Ecto neural progenitor cell (in vitro differentiated cells): Measurements from ENCODE around the gene ALG14.
"Not testable (repeated sequence)": the region's sequence is repeated elsewhere in the genome, so short reads cannot be mapped to it uniquely, and the experiment has no call there.

Source experiments
- DNase-seq: peaks from one replicate; pipeline ENCODE4 v3.0.0-alpha.2; 2018; ENCODE audit warnings: low spot score

ALG14 gene

DNA sequence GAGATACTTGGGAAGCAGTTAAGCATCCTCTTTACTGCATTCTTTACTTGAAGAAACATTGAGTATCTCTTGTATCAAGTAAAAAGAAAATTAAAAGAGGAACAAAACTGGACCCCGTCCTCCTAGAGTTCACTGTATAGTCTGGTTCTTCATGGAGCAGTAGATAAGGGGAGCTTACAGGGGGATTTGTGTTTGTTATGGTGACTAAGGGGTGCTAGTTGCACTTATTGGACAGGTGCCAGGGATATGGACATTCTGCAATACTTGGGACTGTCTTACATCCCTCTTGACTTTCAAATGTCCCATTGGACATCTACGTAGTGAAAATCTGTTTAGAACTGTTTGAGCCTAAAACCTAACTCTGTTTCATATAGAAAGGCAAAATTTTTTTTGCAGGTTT, 67.2 kb downstream of the ALG14 start:
- DNase-seq: no peak

DNA sequence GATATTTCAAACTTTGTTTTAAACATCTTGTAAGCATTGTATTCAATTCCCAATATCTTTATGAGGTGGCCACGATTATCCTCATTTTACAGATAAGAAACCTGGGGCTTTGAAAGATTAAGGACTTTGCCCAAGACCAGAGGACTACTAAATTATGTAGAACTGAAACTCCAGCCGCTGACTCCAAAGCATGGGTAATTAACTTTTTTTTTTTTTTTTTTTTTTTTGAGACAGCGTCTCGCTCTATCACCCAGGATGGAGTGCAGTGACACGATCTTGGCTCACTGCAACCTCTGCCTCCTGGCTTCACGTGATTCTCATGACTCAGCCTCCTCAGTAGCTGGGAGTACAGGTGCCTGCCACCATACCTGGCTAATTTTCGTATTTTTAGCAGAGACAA, 68.7 kb downstream of the ALG14 start:
- DNase-seq: no peak

- DNase-seq: no peak
Observed at GRCh38 chr1:95003433-95003738, 69.4 kb downstream of the ALG14 start.

DNA sequence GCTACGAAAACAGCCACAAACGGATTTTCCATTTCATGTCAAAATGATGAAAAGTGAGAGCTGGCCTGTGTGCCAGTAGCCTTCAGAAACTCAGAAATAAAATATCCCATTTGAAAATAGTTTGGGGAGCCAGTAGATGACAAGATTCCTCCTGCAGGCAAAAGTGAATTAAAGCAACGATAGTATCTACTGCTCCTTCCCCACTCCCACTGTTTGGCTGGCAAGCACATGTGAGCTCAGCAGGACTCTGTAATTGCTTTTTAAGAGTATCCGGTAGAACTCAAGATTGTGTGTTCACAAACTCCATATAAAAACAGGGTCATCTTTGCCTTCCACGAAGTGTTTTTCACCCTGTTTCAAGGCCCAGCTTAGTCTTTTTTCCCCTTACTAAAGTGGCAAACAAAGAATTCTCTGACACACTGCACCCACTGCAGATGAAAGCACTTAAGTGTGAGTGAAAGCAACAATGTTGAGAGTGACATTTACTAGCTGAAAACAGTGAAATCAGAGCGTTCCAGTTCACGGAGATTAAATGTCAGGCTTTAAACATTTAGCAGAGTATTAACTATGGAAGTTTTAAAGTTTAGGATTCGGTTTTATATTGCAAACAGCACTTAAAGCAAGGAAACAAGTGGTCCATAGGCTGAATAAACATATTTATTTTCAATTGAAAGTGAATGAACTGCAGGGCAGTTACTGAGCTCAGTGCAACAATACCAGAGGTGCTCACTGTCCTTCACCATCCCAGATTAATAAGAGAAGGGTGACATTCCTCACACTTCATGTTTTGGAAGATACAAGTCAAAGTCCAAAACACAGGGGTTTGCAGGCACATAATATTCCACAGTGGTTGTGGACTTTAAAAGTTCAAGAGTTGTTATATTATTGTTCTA, 70.0 kb downstream of the ALG14 start:
- DNase-seq: no peak

DNA sequence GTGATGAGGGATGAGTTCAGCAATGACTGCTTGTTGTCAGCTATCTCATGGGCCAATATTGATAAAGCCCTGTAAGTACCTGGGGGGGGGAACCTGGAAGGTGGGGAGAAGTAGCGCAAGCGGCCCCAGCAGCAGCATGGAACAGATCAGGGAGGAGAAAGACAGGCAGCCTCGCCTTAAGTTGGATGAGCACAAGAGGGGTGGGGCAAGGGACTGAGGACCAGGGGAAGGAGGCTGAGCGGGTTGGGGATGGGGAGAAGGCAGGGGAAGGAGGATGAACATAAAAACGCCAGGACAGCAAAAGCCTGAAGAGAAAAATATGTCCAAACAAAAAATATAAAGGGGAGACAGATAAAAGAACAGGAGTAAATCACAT, 70.6 kb downstream of the ALG14 start:
- no peak for DNase-seq

DNA sequence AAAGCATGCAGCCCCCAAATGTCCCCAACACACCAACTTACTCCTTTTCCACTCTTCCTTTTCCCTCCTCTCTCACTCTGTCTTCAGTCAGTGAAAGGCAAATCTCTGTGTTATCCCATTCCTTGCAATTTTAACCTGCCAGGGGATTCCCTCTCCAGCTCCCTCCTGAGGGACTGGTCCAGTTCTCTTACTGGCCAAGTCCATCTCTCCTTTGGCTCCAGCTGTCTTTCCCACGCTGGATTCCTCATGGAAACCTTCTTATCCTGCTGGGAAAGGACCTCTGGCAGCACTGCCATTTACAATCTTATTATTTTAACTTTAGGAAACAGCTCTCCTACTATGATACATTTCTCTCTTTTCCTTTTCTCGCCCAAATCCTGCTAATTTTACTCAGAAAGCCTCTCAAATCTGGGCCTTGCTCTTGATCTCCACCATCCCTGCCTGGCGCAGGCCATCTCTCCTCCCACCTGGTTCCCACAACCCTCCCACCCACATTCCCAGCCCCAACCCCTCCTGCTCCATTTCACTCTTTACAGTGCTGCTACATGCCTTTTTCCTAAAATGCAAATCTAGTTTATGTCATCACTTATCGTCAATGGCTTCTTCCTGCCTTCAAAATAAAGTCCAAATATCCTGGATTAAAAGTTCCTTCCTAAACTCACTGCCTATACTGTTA, 73.2 kb downstream of the ALG14 start:
- no peak for DNase-seq

DNA sequence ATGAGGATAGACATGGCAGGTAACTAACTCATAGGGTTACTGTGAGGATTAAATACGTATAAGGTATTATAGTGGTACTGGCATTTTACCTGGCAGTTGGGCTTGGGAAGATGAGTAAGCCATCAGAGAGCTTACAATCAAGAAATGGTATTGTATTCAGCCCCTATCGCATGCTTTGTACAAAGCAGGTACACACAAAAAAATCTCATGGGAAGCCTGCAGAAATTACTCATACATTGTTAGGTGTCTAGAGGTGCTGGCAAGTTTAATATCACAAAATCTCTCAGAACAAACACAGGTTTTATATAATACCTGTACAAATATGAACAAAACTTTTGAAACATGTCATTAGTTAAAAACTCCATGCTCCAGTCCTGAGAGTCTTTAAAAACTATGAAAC, 74.0 kb downstream of the ALG14 start:
- DNase-seq: no peak

DNA sequence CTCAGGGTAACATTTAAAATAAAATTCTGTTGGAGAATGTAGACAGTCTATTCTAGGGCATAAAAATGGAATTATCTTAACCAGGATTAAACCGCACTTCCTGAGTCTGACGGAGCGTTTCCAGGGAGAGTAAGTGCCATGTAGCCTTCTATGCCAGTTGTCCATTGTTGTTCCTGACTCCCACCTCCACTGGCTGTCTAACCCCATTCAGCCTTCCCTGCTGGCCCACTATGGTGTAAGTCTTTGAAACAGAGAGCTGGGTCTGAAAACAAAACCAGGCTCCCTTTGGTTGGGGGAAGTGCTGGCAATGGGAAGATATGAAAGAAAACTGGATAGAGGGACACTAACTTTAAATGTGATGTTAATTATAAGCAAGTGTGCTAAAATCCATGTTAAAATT, 74.6 kb downstream of the ALG14 start:
- DNase-seq: no peak

GRCh38 chr1:94995536-94995935, 77.2 kb downstream of the ALG14 start:
- not testable (repeated sequence) for DNase-seq

GRCh38 chr1:94994805-94995204, 77.9 kb downstream of the ALG14 start:
- DNase-seq: no peak

GRCh38 chr1:94993931-94994645, 78.7 kb downstream of the ALG14 start:
- no peak for DNase-seq

- DNase-seq: no peak
Observed at GRCh38 chr1:94992863-94993563, 79.7 kb downstream of the ALG14 start.

DNA sequence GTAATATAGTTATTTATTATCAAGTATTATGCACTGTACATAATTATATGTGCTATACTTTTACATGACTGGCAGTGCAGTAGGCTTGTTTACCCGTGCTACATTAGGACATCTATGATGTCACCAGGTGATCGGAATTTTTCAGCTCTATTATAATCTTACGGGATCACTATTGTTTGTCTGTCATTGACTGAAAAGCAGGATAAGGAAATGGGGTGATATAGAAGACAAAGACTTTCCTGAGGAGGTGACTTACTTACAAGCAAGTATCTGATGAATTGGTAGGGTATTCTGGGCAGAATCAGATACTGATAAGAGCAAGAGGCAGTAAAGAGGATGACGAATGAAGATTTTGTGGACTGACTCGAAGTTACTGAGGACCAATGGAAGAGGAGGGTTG, 80.6 kb downstream of the ALG14 start:
- DNase-seq: no peak

- DNase-seq: no peak
Observed at GRCh38 chr1:94989911-94990473, 82.8 kb downstream of the ALG14 start.

- DNase-seq: no peak
Observed at GRCh38 chr1:94989398-94989797, 83.4 kb downstream of the ALG14 start.

DNA sequence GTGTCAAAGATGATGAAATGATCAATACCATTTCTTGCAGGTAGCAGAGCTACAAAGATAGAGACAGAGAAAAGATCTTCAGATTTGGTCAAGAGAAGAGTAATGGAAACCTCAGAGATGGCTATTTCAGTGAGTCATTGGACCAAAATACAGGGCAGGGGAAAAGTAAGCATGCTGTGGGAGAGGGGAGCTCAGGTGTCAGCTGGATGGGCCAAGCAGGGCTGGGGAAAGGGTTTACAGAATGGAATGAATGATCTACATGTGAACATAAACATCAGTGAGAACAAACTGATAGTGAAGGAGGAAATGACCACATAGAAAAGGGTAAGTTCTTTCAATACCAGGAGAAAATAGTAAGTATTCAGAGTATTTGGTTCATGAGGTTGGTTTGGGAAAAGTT, 84.4 kb downstream of the ALG14 start:
- no peak for DNase-seq

DNA sequence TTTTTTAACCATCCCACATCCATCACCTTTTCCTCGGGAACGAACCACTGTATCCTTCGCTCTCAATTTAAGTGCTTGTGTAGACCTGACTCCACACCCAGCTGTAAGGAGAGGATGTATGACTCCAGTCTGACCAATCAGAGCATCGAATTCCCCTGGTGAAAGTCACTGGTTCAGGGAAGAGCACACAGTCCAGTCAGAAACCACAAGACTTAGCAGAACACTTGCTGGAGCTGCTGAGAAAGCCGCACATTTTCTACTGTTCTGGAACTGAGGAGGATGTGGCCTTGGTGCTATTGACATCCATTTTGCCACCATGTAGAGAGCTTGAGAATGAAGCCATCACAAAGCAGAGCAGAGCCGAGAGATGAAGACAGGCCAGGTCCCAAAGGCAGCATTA, 86.0 kb downstream of the ALG14 start:
- DNase-seq: no peak

DNA sequence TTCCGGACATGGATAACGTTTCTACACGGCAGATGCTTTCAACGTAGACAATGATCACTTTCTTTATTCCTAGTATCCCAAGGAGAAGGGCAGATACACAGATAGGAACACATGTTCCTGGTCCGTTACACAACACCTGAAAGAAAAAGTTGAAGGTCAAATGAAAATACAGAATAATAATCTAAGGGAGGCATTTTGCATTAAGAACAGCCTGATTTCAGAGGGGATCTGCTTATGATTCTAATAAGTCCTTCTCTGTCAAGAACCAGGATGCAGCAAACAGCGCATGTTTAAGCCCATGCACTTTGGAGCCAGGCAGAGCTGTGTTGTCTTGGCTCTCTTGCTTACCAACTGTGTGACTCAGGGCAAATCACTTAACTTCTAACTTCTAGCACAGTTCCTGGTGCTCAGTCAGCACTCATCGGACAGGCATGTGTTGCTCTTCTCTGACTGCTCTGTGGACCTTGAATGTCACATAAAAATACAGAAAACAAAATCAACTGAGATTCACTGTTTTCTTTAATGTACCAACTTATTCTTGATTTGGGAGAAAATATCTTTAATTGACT, 89.5 kb downstream of the ALG14 start:
- no peak for DNase-seq

GRCh38 chr1:94982398-94982797, 90.4 kb downstream of the ALG14 start:
- no peak for DNase-seq

- no peak for DNase-seq
Observed at GRCh38 chr1:94981575-94981973, 91.2 kb downstream of the ALG14 start.

- no peak for DNase-seq
Observed at GRCh38 chr1:94980582-94981574, 91.9 kb downstream of the ALG14 start.
